Measurements from ENCODE around the gene KCNJ4.

The KCNJ4 gene

GRCh38 chr22:38451864-38452263 is 3.1 kb downstream of the KCNJ4 start:
- peaks cover 50% of the 10 kb centered on the region for H3K27me3 Mint-ChIP-seq
- ATAC-seq (no peak), DNase-seq (no peak)
- no peaks in the 10 kb centered on the region for H3K36me3 Mint-ChIP-seq (ENCODE audit: low read depth)
- H3K4me1 Mint-ChIP-seq, result peaks cover 9% of the 10 kb centered on the region
- H3K9me3 Mint-ChIP-seq, result no peaks in the 10 kb centered on the region
- no peak overlapping the region for H3K4me3 Mint-ChIP-seq
- H3K27ac Mint-ChIP-seq, result no peak overlapping the region

- Mint-ChIP-seq H3K36me3 (ENCODE audit: low read depth) (no peaks in the 10 kb centered on the region), H3K9me3 (no peaks in the 10 kb centered on the region), H3K4me1 (peaks cover 6% of the 10 kb centered on the region), H3K27ac (no peak overlapping the region), H3K4me3 (no peak overlapping the region), H3K27me3 (peaks cover 45% of the 10 kb centered on the region)
- DNase-seq (no peak), ATAC-seq (no peak)
These were observed 3.6 kb downstream of the KCNJ4 start for GRCh38 chr22:38451404-38451803.

- Mint-ChIP-seq H3K27me3 (peaks cover 39% of the 10 kb centered on the region), H3K27ac (no peak overlapping the region), H3K9me3 (no peaks in the 10 kb centered on the region), H3K4me3 (no peak overlapping the region), H3K36me3 (ENCODE audit: low read depth) (no peaks in the 10 kb centered on the region), H3K4me1 (peaks cover 4% of the 10 kb centered on the region)
- ATAC-seq, result no peak
- no peak for DNase-seq
These were observed 4.7 kb downstream of the KCNJ4 start for GRCh38 chr22:38450234-38450797.

DNA sequence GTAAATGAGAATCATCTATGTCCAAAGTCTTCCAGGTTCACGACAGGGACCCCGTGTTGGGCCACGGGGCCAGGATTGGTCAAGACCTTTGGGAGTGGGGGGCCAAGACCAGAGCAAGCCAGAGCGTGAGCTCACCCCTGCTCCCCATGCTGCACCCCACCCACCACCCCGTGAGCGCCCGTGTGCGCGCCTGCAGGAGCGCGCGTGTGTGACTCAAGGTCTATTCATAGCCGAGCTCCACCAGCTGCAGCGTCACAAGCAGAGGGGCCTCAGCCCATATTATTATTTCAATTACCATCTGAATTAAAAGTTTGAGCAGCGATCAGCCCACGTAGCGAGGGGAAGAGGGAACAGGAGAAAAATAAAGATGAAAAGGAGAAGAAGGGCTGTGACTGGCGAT is 5.2 kb downstream of the KCNJ4 start:
- ATAC-seq (no peak), DNase-seq (no peak)
- Mint-ChIP-seq H3K9me3 (no peaks in the 10 kb centered on the region), H3K4me3 (no peak overlapping the region), H3K27ac (no peak overlapping the region), H3K27me3 (peaks cover 39% of the 10 kb centered on the region), H3K36me3 (ENCODE audit: low read depth) (no peaks in the 10 kb centered on the region), H3K4me1 (peaks cover 4% of the 10 kb centered on the region)

GRCh38 chr22:38448945-38449745 is 5.9 kb downstream of the KCNJ4 start:
- DNase-seq (no peak), ATAC-seq (no peak)
- no peaks in the 10 kb centered on the region for H3K36me3 Mint-ChIP-seq (ENCODE audit: low read depth)
- H3K4me3 Mint-ChIP-seq, result no peak overlapping the region
- peaks cover 35% of the 10 kb centered on the region for H3K27me3 Mint-ChIP-seq
- no peaks in the 10 kb centered on the region for H3K9me3 Mint-ChIP-seq
- H3K27ac Mint-ChIP-seq, result no peak overlapping the region
- H3K4me1 Mint-ChIP-seq, result no peaks in the 10 kb centered on the region

- H3K9me3 Mint-ChIP-seq, result no peaks in the 10 kb centered on the region
- ATAC-seq, result no peak
- H3K4me1 Mint-ChIP-seq, result no peaks in the 10 kb centered on the region
- H3K27me3 Mint-ChIP-seq, result peaks cover 17% of the 10 kb centered on the region
- no peaks in the 10 kb centered on the region for H3K36me3 Mint-ChIP-seq (ENCODE audit: low read depth)
- no peak for DNase-seq
- H3K4me3 Mint-ChIP-seq, result no peak overlapping the region
- H3K27ac Mint-ChIP-seq, result no peak overlapping the region
These were observed 8.9 kb downstream of the KCNJ4 start for GRCh38 chr22:38446018-38446601.

DNA sequence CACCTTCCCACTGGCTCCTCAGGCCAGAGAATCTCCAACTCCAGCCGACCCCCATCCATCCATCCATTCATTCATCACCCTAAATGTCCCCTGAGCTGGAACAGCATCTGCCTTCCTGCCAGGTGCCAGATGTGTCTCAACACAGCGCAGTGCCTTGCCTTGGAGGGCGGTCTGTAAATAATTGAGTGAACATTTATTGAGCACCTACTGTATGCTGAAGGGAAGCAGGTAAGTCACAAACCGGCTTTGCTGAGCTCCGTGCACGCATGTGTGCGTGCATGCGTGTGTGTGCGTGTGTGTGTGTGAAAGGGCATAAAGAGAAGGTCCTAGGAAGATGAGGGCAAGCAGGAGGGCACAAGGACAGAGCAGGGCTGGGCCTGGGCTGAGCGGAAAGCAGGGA is 10.2 kb downstream of the KCNJ4 start:
- H3K4me1 Mint-ChIP-seq, result no peaks in the 10 kb centered on the region
- ATAC-seq, result no peak

DNA sequence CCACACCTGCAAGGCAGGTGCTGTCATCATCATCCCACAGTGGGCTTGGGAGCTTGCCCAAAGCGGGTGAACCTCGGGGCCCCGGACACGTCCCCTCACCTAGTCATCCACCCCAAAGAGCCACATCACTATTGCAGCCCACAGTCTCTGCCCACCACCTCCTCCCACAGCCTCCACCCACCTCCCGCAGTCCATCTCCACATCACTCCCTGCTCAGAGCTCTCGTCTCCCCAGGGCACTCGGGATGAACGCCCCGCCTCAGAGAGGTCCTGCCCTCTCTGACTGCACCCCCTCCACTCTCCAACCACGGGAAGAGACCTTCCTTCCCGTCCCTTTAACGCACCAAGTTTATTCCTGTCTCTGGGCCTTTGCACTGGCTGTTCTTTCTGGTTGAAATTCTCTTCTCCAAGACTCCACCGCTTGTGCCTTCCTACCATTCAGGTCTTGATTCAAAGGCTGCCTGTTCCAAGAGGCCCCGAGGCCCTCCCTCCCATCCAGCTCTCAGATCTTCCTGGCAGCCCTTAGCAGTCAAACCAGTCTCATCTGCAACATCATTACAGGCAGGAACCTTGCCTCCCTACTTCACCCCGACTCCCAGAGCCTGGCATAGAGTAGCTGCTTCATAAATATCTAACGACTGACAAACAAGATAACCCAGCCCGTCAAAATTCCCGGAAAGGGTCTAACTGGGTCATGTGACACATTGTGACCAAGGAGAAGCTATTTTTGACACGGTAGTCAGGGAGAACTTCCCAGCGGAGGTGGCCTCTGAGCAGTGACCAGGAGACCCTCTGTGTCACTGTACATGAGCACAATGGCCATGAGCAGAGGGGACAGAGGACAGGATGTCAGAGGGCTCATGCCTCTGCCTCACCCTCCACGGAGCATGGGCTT is 11.1 kb downstream of the KCNJ4 start:
- DNase-seq, result no peak
- peaks cover 7% of the 10 kb centered on the region for H3K27me3 Mint-ChIP-seq
- H3K4me1 Mint-ChIP-seq, result no peaks in the 10 kb centered on the region
- H3K27ac Mint-ChIP-seq, result no peak overlapping the region
- H3K36me3 Mint-ChIP-seq (ENCODE audit: low read depth), result no peaks in the 10 kb centered on the region
- no peaks in the 10 kb centered on the region for H3K9me3 Mint-ChIP-seq
- ATAC-seq, result no peak
- no peak overlapping the region for H3K4me3 Mint-ChIP-seq

More for the DNA sequence above, 10.2 kb downstream of the KCNJ4 start:
- no peaks in the 10 kb centered on the region for H3K36me3 Mint-ChIP-seq (ENCODE audit: low read depth)
- no peak for DNase-seq
- no peak overlapping the region for H3K27ac Mint-ChIP-seq
- no peaks in the 10 kb centered on the region for H3K9me3 Mint-ChIP-seq
- H3K27me3 Mint-ChIP-seq, result peaks cover 9% of the 10 kb centered on the region
- no peak overlapping the region for H3K4me3 Mint-ChIP-seq

DNA sequence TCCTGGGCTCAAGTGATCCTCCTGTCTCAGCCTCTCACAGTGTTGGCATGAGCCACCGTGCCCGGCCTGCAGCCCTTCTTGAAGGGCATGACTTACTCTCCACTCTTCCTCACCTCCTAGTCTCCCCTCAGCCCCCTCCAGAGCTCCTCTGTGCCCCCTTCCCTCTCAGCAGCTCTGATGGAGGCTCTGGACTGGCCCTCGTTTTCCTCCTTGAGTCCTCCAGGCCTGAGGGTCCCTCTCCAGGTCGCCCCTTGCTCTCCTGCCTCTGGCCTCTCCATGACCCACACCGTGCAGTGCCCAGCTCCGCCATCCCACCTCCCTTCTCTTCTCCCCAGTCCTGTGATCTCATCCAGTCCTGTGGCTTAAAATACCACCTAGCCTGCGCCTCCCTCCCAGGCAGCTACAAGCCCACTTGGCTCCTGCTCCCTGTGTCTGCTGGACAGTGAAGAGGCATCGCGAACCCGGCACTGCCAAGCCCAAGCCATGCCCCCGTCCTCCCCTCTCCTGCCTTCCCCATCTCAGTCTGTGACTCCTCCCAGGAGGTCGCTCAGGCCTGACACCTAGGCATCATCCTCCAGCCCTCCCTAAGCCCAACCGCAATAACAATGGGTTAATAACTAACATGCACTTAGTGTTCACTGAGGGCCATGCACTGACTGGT is 11.9 kb downstream of the KCNJ4 start:
- Mint-ChIP-seq H3K4me1 (no peaks in the 10 kb centered on the region), H3K9me3 (no peaks in the 10 kb centered on the region), H3K4me3 (no peak overlapping the region), H3K27ac (no peak overlapping the region), H3K36me3 (ENCODE audit: low read depth) (no peaks in the 10 kb centered on the region), H3K27me3 (peaks cover 7% of the 10 kb centered on the region)
- no peak for DNase-seq
- ATAC-seq, result no peak

DNA sequence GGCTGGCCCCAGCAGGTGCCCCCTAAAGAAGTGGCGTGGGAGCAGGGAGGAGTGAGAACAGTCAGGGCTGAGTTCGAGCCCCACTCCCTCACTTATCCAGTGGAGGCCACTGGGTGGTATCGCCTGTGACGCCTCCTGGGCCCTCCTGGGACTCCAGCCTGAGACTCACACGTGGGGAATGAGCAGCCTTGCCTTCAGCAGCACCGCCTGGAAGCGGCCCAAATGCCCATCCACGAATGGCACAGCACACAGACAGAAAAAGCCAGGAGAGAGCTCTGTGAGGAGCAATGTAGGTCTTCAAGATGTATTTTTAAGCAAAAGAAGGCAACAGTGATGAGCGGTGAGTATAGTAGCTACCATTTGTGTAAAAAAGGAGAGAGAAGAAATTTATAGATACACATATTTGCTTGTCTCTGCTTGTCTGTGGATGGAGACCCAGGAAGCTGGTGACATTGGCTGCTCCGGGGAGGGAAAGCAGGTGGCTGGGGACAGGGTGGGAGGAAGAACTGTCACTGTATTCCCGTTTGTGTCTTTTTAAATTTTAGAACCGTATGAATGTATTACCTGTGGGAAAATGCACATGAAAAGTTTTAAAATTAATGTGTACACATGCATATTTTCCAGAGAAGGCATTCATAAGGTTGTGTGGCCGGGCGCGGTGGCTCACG is 13.2 kb downstream of the KCNJ4 start:
- ATAC-seq, result no peak
- H3K27ac Mint-ChIP-seq, result no peak overlapping the region
- DNase-seq, result no peak
- H3K27me3 Mint-ChIP-seq, result peaks cover 7% of the 10 kb centered on the region
- no peaks in the 10 kb centered on the region for H3K9me3 Mint-ChIP-seq
- no peak overlapping the region for H3K4me3 Mint-ChIP-seq
- H3K4me1 Mint-ChIP-seq, result no peaks in the 10 kb centered on the region
- H3K36me3 Mint-ChIP-seq (ENCODE audit: low read depth), result no peaks in the 10 kb centered on the region

GRCh38 chr22:38440747-38441350 is 14.2 kb downstream of the KCNJ4 start:
- Mint-ChIP-seq H3K4me1 (no peaks in the 10 kb centered on the region), H3K9me3 (no peaks in the 10 kb centered on the region), H3K36me3 (ENCODE audit: low read depth) (no peaks in the 10 kb centered on the region), H3K27ac (no peak overlapping the region), H3K4me3 (no peak overlapping the region), H3K27me3 (peaks cover 7% of the 10 kb centered on the region)
- ATAC-seq (no peak), DNase-seq (no peak)

- no peak for ATAC-seq
- peaks cover 2% of the 10 kb centered on the region for H3K27me3 Mint-ChIP-seq
- H3K36me3 Mint-ChIP-seq (ENCODE audit: low read depth), result no peaks in the 10 kb centered on the region
- H3K9me3 Mint-ChIP-seq, result no peaks in the 10 kb centered on the region
- DNase-seq, result no peak
- no peak overlapping the region for H3K4me3 Mint-ChIP-seq
- no peaks in the 10 kb centered on the region for H3K4me1 Mint-ChIP-seq
- H3K27ac Mint-ChIP-seq, result no peak overlapping the region
These were observed 17.6 kb downstream of the KCNJ4 start for GRCh38 chr22:38437416-38437815.

- no peak overlapping the region for H3K4me3 Mint-ChIP-seq
- no peak overlapping the region for H3K27ac Mint-ChIP-seq
- no peak for DNase-seq
- no peaks in the 10 kb centered on the region for H3K36me3 Mint-ChIP-seq (ENCODE audit: low read depth)
- H3K4me1 Mint-ChIP-seq, result no peaks in the 10 kb centered on the region
- no peaks in the 10 kb centered on the region for H3K9me3 Mint-ChIP-seq
- peaks cover 2% of the 10 kb centered on the region for H3K27me3 Mint-ChIP-seq
- no peak for ATAC-seq
These were observed 18.2 kb downstream of the KCNJ4 start for GRCh38 chr22:38436629-38437395.
